GM21825 (cell line): ENCODE measurements around the gene KATNB1.
A peak's percentile ranks its signal among the peaks of the same experiment; 100 is the strongest.

Source experiments
- ATAC-seq: cut with Tn5 transposase; IDR thresholded peaks from one replicate; pipeline ENCODE4 v1.9.1; 2021; ENCODE audit warnings: mild to moderate bottlenecking, moderate library complexity; ENCODE audit not compliant: unreplicated experiment

KATNB1 gene, protein sequence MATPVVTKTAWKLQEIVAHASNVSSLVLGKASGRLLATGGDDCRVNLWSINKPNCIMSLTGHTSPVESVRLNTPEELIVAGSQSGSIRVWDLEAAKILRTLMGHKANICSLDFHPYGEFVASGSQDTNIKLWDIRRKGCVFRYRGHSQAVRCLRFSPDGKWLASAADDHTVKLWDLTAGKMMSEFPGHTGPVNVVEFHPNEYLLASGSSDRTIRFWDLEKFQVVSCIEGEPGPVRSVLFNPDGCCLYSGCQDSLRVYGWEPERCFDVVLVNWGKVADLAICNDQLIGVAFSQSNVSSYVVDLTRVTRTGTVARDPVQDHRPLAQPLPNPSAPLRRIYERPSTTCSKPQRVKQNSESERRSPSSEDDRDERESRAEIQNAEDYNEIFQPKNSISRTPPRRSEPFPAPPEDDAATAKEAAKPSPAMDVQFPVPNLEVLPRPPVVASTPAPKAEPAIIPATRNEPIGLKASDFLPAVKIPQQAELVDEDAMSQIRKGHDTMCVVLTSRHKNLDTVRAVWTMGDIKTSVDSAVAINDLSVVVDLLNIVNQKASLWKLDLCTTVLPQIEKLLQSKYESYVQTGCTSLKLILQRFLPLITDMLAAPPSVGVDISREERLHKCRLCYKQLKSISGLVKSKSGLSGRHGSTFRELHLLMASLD

DNA sequence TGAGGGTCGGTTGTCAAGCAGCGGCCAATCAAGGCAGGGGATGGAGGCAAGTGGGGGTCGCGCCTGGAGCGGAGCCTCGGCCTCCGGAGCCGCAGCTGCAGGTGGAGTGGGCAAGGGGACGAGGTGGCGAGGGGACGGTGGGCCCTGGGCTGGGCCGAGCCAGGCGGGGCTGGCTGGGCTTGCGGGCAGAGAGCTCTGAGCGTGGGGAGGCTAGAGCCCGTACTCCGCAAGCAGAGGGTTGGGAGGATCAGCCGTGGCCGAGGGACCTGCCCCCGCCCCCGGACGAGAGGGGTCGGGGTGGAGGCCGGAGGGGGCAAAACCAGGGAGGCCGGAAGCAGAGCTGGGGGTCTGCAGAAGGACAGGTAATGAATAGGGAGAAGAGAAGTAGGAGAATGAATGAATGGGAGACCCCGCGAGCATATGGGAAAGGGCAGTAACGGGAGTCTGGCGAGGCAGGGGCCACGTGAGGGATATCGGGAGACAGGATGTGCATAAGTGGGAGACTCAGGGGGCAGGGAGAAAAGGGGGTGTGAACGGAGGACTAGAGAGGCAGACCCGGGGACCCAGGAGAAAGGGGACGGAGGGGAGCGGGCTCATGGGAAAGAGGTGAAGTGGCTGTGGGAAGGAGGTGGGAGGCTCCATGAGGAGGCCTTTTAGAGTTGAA, at the start of gene KATNB1:
KATNB1 (plus strand) TSS at position 16 of the 664 bp plus-strand sequence. CDS start 1,474 bp downstream, outside the sequence.
- ATAC-seq = no peak

DNA sequence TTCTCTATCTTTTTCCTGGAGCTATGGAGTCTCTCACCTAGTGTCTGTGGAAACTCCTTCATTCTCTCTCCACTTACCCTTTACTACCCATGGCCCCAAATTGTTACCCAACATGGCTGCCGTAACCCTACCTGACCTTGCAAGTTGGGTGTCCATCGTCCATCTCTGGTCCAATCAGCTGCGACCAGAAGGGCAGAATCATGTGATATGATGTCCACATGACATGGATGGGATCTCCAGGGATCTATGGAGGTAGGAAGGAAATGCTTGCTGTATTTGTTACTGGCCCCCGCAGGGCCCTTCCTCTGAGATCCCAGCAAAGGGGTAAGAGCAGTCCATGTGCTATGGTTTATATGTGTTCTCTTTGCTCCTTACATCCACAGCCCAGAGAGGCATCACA, 49.0 kb upstream of the KATNB1 start:
- no peak for ATAC-seq

DNA sequence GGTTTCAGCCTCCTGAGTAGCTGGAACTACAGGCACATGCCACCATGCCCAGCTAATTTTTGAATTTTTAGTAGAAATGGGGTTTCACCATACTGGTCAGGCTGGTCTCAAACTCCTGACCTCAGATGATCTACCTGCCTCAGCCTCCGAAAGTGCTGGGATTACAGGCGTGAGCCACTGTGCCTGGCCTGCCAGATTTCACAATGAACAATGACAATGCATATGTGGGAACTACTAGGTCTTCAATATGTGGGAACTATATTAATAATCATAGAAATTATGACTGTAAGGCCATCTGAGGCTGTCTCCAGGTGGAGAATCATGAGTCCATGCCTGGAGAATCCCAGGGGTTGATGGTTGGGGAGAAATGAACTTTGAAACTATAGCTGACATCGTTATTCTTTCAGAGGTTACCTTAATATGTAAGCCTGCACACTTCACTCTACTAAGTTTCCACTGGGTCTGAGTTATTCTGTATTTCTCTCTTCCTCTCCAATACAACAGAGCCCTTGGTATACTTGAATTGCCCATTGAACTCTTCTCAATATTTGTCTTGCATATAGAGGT, 48.1 kb upstream of the KATNB1 start:
- ATAC-seq = no peak

DNA sequence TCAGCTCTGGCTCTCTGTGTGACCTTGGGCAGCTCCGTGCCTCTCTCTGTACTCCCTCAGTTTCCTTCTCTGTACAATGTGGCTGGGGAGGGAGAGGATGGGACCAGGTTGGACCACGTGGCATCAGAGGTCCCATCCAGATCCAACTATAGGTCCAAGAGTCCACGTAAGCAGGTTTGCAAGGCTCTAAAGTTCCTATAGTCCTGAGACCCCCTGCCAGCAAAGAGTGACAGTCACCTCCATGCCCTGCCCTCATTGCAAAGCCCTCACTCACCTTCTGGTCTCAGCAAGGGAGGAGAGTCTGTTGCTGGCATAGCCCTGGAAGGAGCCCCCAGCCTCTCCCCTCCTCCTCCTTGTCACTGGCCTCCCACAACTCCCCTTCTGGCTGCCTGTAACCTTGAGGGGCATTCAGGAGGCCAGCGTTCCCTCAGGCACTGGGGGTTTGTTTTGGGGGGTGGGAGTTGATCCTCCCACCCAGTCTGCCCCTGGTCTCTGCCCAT, 47.0 kb upstream of the KATNB1 start:
- no peak for ATAC-seq

DNA sequence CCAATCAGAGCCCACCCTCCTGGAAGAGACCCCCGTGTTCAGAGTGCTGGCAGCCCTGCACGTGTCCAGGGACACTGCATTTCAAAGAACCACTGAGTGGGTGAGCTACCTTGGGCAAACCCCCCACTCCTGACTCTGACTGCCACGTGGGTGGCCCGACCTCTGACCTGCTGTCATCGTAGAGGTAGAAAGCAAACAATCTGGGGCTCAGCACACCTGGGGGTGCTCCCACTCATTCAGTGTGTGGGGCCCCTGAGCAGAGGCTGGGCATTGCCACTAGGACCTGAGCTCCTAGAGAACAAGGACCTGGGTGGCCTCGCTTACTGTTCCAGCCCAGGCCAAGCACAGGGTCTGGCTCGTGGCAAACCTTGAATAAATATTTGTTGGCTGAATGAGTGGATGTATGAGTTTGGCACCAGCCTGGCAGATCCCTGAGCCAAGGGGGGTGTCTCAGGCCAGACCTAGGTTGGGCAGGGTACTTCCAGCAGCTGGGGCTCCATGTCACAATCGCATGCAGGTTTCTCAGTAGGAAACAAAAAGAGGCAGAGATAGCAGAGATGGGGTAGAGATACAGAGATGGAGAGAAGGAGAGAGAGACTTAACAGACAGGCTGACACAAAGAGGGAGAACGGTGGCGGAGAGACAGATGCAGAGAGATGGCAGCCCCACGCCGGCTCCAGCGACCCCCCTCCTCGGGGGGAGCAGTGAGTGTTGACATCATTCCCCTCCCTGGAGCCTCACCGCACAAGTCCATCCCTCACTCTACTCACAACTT, 46.4 kb upstream of the KATNB1 start:
- no peak for ATAC-seq

DNA sequence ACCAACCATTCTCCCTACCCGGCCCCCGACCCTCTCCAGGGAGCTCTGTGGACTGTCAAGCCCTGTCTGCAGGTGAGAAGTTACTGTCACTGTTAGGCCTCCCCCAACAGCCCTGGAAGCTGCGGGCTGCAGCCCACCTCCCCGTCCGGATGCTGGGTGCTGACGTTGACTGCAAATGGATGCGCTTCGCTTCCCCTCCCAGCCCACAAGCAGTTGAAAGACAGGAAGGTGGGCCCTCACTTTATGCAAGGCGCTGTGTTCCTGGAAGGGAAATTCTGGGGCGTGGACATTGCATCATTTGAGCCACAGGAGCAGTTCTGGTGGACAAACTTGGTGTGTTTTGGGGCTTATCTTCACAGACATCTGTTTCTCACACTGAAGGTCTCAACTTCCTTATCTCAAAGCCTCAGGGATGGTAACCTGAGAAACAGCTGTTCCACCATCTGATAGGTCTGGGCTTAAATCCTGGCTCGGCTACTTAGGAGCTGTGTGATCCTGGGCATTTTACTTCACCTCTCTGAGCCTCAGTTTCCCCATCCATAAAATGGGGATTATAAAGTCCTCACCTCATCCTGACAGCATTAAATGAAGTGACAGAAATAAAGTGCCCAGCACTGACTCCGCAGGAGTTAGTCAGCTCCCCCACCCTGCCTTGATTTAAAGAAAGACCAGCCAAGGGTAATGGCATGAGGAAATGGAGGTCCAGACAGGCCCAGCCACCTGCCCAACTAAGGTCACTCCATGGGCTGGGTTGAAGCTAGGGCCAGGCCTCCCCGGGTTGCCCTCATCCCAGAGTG, 45.6 kb upstream of the KATNB1 start:
- peak; percentile 65 for ATAC-seq

DNA sequence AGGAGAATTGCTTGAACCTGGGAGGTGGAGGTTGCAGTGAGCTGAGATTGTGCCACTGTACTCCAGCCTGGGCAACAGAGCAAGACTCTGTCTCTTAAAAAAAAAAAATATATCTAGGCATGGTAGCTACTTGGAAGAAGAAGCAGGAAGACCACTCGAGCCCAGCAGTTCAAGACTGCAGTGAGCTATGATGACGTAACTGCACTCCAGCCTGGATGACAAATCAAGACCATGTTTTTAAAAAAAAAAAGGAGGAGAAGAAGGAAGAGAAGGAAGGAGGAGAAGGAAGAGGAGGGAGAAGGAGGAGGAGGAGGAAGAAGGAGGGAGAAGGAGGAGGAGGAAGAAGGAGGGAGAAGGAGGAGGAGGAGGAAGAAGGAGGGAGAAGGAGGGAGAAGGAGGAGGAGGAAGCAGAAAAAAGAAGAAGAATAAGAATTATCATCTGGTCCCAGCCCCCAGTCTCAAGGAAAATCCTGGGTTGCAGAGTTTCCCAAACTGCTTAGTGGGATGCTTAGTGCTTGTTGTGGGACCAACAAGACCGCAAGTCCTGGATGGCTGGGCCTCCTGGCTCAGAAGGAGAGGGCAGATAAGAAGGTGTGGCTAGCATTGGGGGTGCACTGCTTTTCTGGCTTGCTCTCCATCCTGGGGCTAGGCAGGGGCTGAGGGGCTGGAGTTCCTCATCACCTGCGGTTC, 44.6 kb upstream of the KATNB1 start:
- ATAC-seq = no peak

DNA sequence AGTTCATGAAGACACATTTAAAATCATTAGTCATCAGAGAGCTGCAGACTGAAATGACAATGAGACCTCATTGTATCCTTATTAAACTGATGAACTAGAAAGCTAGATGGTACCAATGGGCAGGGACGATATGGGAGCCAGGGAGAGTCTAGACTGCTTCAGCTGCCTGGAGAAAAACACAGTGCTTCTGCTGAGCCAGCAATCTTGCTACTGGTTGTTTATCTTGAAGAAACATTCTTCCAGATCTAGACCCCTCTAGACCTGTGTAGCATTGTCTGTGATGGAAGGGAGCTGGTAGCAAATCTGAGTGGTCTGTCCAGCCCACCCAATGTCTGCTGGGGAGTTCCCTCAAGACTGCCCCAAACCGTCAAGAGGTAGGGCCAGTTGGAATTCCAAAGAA, 42.9 kb upstream of the KATNB1 start:
- ATAC-seq = no peak

DNA sequence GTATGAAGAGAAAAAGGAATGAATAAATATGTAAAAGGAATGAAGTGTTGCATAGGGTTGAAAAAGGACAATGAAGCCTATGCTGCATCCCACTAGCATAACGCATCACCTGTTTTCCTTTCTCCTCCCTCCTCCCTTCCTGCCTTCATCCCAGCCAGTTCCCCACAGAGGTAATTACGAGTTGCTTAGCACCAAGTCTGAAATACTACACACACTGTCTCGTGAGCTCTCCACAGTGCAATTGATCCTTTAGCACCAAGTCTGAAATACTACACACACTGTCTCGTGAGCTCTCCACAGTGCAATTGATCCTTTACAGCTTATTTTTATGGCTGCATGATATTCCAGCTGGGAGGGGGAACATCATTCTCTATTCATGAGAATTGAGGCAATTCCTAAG, 42.0 kb upstream of the KATNB1 start:
- ATAC-seq = no peak

DNA sequence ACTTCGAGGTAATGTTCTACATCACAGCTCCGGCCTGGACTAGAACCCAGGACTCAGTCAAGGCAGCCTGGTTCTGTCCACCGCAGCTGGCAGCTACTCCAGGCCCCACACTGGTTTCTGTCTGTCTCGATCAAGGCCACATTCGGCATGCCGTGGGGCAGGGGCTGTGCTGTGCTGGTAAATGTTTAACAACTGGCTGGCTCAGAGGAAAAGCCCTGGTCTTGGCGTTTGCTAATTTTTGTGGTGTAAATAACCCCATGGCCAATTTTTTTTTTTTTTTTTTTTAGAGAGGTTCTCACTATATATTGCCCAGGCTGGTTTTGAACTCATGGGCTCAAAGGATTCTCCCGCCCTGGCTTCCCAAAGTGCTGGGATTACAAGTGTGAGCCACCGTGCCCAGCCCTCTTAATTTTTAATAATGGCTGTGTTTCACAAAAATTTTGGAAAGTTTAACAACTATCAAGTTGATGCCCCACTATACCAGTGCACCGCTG, 41.3 kb upstream of the KATNB1 start:
- ATAC-seq = no peak

DNA sequence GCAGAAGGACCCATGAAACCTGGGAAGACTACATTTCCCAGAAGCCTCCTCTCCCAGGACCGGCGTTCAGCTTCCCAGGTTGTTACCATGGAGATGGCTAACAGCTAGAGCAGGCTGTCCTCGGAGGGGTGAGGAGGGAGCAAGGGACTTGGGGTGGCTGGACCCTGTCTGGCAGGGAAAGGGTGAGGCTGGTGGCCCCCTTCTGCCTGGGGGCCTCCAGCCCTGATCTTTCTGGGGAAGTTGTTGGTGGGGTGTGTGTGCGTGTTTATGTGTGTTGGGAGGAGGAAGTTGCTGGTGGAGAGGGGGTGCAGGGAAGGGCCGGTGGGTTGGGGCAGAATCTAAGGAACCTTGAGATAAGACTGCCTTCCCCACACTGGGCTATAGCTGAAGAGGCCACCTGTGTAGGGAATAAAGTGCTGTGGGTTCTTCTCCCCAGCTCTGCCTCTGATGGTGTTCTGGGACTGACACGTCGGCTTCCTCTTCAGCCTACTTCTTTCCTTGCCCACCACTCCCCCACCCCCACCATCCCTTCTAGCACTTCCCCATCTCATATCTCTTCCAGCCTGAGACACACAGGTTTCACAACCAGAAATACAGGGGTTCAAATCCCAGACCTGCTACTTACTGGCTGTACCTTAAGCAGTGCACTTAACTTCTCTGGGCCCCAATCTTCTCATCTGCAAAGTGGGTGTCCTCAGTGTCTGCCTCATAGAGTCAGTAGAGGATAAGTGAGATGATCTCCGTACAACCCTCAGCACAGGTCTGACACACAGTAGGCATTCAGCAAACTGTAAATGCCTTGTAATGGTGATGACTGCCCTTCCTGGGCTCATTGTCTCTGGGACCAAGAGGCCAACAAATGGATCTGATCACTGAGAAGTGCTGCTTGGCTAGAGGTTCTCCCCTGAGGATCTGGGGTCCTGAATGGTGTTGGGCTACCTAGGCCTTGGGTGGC, 40.6 kb upstream of the KATNB1 start, which contains the start of gene DRC7:
DRC7 (plus strand) TSS at position 82 of the 955 bp plus-strand sequence. CDS start 3,144 bp downstream, outside the sequence.
- ATAC-seq = no peak

DNA sequence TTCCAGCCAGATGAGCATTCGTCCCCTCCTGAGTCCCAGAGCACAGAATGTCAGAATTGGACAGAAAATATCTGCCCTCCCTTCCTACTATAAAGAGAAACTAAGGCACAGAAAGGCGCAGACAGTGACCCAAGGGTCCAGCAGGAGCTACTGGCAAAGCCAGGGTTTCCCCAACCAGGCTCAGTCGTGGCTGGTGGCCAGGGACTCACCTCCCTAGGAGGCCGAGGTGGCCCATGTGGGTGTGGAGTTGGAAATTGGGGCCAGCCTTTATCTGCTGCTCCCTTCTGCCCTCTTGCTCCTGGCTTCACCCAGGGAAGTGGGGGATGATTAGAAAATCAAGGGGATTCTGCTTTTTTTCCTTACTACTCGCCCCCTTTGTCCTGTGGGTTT, 39.9 kb upstream of the KATNB1 start:
- no peak for ATAC-seq

DNA sequence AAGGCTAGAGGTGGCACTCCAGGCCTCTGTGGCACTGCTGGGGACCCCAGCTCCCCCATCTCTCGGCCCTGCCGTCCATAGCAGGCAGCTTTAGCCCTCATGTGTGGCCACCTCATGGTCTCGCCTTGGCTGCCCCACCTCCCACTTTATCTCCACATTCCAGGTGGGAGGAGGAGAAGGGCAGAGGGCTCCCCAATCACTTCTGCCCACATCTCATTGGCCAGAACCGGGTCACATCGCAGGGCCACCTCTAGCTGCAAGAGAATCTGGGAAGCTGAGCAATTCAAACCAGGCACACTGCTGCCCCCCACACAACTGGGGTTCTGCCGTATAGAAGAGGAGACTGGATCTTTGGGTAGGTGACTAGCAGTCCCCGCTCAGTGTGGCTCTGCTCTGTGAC, 39.3 kb upstream of the KATNB1 start:
- no peak for ATAC-seq

DNA sequence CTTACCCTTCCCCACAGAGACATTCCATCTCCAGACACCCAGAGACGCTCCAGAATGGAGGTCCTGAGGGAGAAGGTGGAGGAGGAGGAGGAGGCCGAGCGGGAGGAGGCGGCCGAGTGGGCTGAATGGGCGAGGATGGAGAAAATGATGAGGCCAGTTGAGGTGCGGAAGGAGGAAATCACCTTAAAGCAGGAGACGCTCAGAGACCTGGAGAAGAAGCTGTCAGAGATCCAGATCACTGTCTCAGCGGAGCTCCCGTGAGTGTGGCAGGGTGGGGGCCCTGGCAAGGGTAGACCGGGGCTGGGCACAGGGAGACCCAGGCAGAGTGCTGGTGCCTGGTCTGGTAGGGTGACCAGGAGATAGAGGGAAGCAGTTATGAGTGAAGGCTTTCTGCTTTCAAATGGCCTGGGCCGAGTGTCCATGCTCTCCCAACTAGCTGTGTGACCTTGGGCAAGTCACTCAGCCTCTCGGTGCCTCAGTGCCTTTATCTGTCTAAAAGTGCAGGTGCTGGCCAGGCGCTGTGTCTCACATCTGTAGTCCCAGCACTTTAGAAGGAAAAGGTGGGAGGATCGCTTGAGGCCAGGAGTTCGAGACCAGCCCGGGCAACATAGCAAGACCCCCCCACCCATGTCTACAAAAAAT, 37.6 kb upstream of the KATNB1 start:
- ATAC-seq = no peak

DNA sequence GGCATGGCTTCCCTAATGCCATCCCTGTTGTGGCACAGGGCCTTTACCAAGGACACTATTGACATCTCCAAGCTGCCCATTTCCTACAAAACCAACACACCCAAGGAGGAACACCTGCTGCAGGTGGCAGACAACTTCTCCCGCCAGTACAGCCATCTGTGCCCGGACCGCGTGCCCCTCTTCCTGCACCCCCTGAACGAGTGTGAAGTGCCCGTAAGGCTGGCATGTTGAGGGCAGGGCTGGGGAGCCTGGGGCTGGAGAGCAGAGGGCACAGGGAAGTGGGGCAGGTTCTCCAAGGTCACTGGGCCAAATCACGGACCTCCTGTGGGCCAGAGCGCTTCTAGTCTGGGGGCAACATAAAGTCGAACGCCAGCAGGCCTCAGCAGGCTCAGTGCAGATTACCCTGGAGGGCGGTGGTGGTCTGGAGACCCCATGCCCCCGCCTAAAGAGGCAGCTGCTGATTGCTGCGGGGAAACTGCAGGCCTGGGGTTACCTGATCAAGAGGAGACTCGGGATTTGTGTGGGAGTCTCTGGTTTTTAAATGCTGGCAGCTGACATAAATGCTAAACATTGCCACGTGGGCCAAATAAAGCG, 36.7 kb upstream of the KATNB1 start:
- no peak for ATAC-seq

DNA sequence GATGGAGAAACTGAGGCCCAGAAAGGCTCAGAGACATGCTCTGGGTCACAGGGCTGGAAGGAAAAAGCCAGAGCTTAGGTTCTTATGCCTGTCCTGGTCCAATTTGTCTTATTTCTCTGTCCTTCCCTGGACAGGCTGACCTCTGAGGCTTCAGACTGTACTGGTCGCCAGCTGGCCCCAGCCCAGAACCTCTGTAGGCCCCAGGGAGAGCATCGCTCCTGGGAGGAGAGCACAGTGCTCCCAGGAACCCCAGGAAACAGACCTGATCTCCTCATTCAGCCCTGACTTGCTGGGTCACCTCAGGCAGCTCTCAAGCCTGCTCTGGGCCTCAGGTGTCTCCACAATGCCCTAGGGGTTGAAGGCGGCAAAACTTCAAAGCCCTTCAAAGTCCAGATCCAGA, 36.1 kb upstream of the KATNB1 start:
- ATAC-seq = no peak

DNA sequence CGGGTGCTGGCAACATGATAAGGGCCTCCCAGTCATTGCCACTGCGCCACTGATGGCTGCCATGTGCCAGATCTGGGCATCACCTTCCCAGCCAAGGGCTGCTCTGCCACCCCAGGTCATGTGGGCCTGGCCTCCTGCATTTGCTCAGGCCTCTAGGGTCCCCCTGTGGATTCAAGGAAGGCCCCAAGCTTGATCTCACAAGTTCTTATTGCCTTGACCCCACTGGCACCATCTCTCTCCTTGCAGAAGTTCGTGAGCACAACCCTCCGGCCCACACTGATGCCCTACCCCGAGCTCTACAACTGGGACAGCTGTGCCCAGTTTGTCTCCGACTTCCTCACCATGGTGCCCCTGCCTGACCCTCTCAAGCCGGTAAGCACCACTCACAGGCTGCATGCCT, 35.7 kb upstream of the KATNB1 start:
- no peak for ATAC-seq
